Suprapubic skin (tissue), 3 donors: Measurements from ENCODE around the gene NMNAT2.

Experiments
- CTCF ChIP-seq, 2 donors: fragments of 200-600 bp in 1 of 2; fragments of 450-650 bp in 1 of 2; sonication (generic) in 1 of 2; IDR thresholded peaks; one replicate each; pipeline ENCODE4 v1.5.1; 2016 to 2019; ENCODE audit warnings: antibody characterized with exemption in 2 of 2, mild to moderate bottlenecking in 1 of 2, moderate library complexity in 1 of 2
- POLR2A ChIP-seq, 2 donors: fragments of 450-650 bp; IDR thresholded peaks; one replicate each; pipeline ENCODE4 v1.6.1; 2017; ENCODE audit warnings: antibody characterized with exemption in 2 of 2, mild to moderate bottlenecking in 2 of 2, moderate library complexity in 2 of 2

GRCh38 chr1:183417772-183418491 lies at the start of gene NMNAT2:
- TF ChIP-seq POLR2A (IDR thresholded peaks at IDR 0.05) (no peak), CTCF (IDR thresholded peaks at IDR 0.05) (no peak)
